NCI-H1105 (cell line): ENCODE measurements around the gene GREM2.

Experiments used
- DNase-seq: peaks from one replicate; lab custom pipeline; 2025; lab: John Stamatoyannopoulos, UW

The GREM2 gene

GRCh38 chr1:240500647-240501046 lies 111.3 kb downstream of the GREM2 start:
- DNase-seq, result no peak

GRCh38 chr1:240499012-240499411 lies 112.9 kb downstream of the GREM2 start:
- DNase-seq, result no peak

- DNase-seq, result no peak
Measured at GRCh38 chr1:240498335-240498734, 113.6 kb downstream of the GREM2 start.

GRCh38 chr1:240497908-240498307 lies 114.0 kb downstream of the GREM2 start:
- DNase-seq, result no peak

GRCh38 chr1:240496941-240497340 lies 115.0 kb downstream of the GREM2 start:
- no peak for DNase-seq

- no peak for DNase-seq
Measured at GRCh38 chr1:240496356-240496755, 115.6 kb downstream of the GREM2 start.

GRCh38 chr1:240495601-240496000 lies 116.4 kb downstream of the GREM2 start:
- DNase-seq, result no peak

GRCh38 chr1:240492832-240493440 lies 119.0 kb downstream of the GREM2 start:
- no peak for DNase-seq

GRCh38 chr1:240491796-240492195 lies 120.2 kb downstream of the GREM2 start:
- no peak for DNase-seq

- DNase-seq, result no peak
Measured at GRCh38 chr1:240491156-240491555, 120.8 kb downstream of the GREM2 start.

GRCh38 chr1:240487493-240487892 lies 124.5 kb downstream of the GREM2 start:
- no peak for DNase-seq

GRCh38 chr1:240486611-240487010 lies 125.3 kb downstream of the GREM2 start:
- no peak for DNase-seq

- no peak for DNase-seq
Measured at GRCh38 chr1:240484804-240485443, 127.0 kb downstream of the GREM2 start.

- no peak for DNase-seq
Measured at GRCh38 chr1:240478536-240478935, 133.4 kb downstream of the GREM2 start.

GRCh38 chr1:240475832-240476231 lies 136.1 kb downstream of the GREM2 start:
- no peak for DNase-seq

- DNase-seq, result no peak
Measured at GRCh38 chr1:240474133-240474614, 137.8 kb downstream of the GREM2 start.

- DNase-seq, result no peak
Measured at GRCh38 chr1:240468656-240469055, 143.3 kb downstream of the GREM2 start.

- no peak for DNase-seq
Measured at GRCh38 chr1:240467895-240468294, 144.1 kb downstream of the GREM2 start.

- DNase-seq, result no peak
Measured at GRCh38 chr1:240466509-240466908, 145.4 kb downstream of the GREM2 start.

GRCh38 chr1:240465531-240465940 lies 146.4 kb downstream of the GREM2 start:
- DNase-seq, result no peak

GRCh38 chr1:240464099-240464498 lies 147.9 kb downstream of the GREM2 start:
- no peak for DNase-seq

- no peak for DNase-seq
Measured at GRCh38 chr1:240462766-240463395, 149.1 kb downstream of the GREM2 start.

- DNase-seq, result no peak
Measured at GRCh38 chr1:240462277-240462676, 149.7 kb downstream of the GREM2 start.
